Hepatocyte (in vitro differentiated cells): ENCODE data around the gene HSD17B8. TPM values are rescaled to one million over a fixed set of nuclear protein-coding genes. Genes with fewer than 3 reads are reported as not detected.

Experiments
- DNase-seq: peaks from one replicate; pipeline ENCODE4 v3.0.0-alpha.2; 2016; ENCODE audit warnings: low spot score
- H2AFZ ChIP-seq: fragments of 200-600 bp; sonication (generic); 2 replicates; pipeline ENCODE4 v1.6.0; 2016; ENCODE audit warnings: antibody characterized with exemption, mild to moderate bottlenecking
- H3K27ac ChIP-seq: fragments of 200-600 bp; sonication (generic); 2 replicates; pipeline ENCODE4 v1.5.1; 2016; ENCODE audit warnings: mild to moderate bottlenecking
- H3K27me3 ChIP-seq: fragments of 200-600 bp; sonication (generic); 2 replicates; pipeline ENCODE4 v1.6.1; 2016
- H3K36me3 ChIP-seq: fragments of 200-600 bp; sonication (generic); replicated peaks from 2 replicates; pipeline ENCODE4 v1.5.1; 2016; ENCODE audit warnings: low read depth; ENCODE audit not compliant: insufficient read depth
- H3K4me1 ChIP-seq: fragments of 200-600 bp; sonication (generic); 2 replicates; pipeline ENCODE4 v1.5.1; 2016; ENCODE audit warnings: mild to moderate bottlenecking, moderate library complexity; ENCODE audit not compliant: insufficient read depth
- H3K4me2 ChIP-seq: fragments of 200-600 bp; sonication (generic); 2 replicates; pipeline ENCODE4 v1.6.0; 2016
- H3K4me3 ChIP-seq: fragments of 200-600 bp; sonication (generic); 2 replicates; pipeline ENCODE4 v1.5.1; 2016; ENCODE audit warnings: mild to moderate bottlenecking
- H3K79me2 ChIP-seq: fragments of 200-600 bp; sonication (generic); 2 replicates; pipeline ENCODE4 v1.6.0; 2017; ENCODE audit warnings: mild to moderate bottlenecking
- H3K9me2 ChIP-seq: fragments of 200-600 bp; sonication (generic); replicated peaks from 2 replicates; pipeline ENCODE4 v1.6.0; 2017; ENCODE audit warnings: mild to moderate bottlenecking; ENCODE audit not compliant: insufficient read depth
- H3K9me3 ChIP-seq: fragments of 200-600 bp; sonication (generic); 2 replicates; pipeline ENCODE4 v1.5.1; 2016; ENCODE audit warnings: low read depth, mild to moderate bottlenecking
- H4K20me1 ChIP-seq: fragments of 200-600 bp; sonication (generic); 2 replicates; pipeline ENCODE4 v1.6.0; 2016; ENCODE audit warnings: mild to moderate bottlenecking; ENCODE audit not compliant: insufficient read depth, poor library complexity, severe bottlenecking
- CTCF ChIP-seq: fragments of 200-600 bp; sonication (generic); IDR thresholded peaks from 2 replicates; pipeline ENCODE4 v1.5.1; 2016; ENCODE audit warnings: antibody characterized with exemption, mild to moderate bottlenecking; ENCODE audit not compliant: poor library complexity
- EZH2 ChIP-seq: fragments of 200-600 bp; sonication (generic); IDR thresholded peaks from 2 replicates; pipeline ENCODE4 v1.6.1; 2016; ENCODE audit warnings: antibody characterized with exemption, mild to moderate bottlenecking, borderline replicate concordance
- EZH2phosphoT487 ChIP-seq: fragments of 200-600 bp; sonication (generic); IDR thresholded peaks from one replicate; pipeline ENCODE4 v1.6.1; 2018; ENCODE audit warnings: antibody characterized with exemption, mild to moderate bottlenecking, low read depth, moderate library complexity; ENCODE audit not compliant: unreplicated experiment, severe bottlenecking
- WGBS: methylation state at CpG from one replicate; pipeline ENCODE4 v1.1.6; 2016; ENCODE audit warnings: low lambda C conversion rate; ENCODE audit errors: missing lambda C conversion rate; 5-methylcytosine and 5-hydroxymethylcytosine counted together
- polyA plus RNA-seq: library from polyadenylated mRNA; unstranded; fragments of >200 nt; fragmentation: Nextera tagmentation; extraction: Ambion mirVana; gene quantifications from 2 replicates; pipeline ENCODE4 v1.2.1, GENCODE V29; 2016
- total RNA-seq: library from RNA; depleted of rRNA; stranded (reverse); fragments of >200 nt; gene quantifications from 2 replicates; pipeline ENCODE4 v1.2.3, GENCODE V29; 2014

Gene HSD17B8
- total and polyA plus RNA-seq, 2 experiments from 2014 or later, result 6.0 to 12.9 TPM

GRCh38 chr6:33203443-33204164 lies 851 bp upstream of the HSD17B8 start:
- Histone ChIP-seq H4K20me1 (peaks cover 15% of the 10 kb centered on the region), H2AFZ (no peak overlapping the region), H3K4me3 (no peak overlapping the region), H3K79me2 (peaks cover 57% of the 10 kb centered on the region), H3K9me3 (no peaks in the 10 kb centered on the region), H3K4me1 (peaks cover 37% of the 10 kb centered on the region), H3K27me3 (no peaks in the 10 kb centered on the region), H3K9me2 (no peaks in the 10 kb centered on the region), H3K27ac (peak overlapping the region; percentile 33), H3K4me2 (peak overlapping the region; percentile 93), H3K36me3 (no peaks in the 10 kb centered on the region)
- DNase-seq, result no peak
- 95% methylated on average over 7 of the region's 7 CpGs for WGBS
- TF ChIP-seq EZH2 (no peak), CTCF (no peak), EZH2phosphoT487 (no peak)

GRCh38 chr6:33204165-33204414 lies 365 bp upstream of the HSD17B8 start:
- peaks cover 37% of the 10 kb centered on the region for H3K4me1 ChIP-seq
- no peaks in the 10 kb centered on the region for H3K36me3 ChIP-seq
- no peak overlapping the region for H2AFZ ChIP-seq
- peak overlapping the region; percentile 93 for H3K4me2 ChIP-seq
- H3K27me3 ChIP-seq, result no peaks in the 10 kb centered on the region
- no peak overlapping the region for H3K4me3 ChIP-seq
- TF ChIP-seq EZH2phosphoT487, result no peak
- H3K79me2 ChIP-seq, result peaks cover 57% of the 10 kb centered on the region
- no peak for DNase-seq
- H4K20me1 ChIP-seq, result peaks cover 13% of the 10 kb centered on the region
- 9% methylated on average over 4 of the region's 4 CpGs for WGBS
- no peaks in the 10 kb centered on the region for H3K9me2 ChIP-seq
- H3K27ac ChIP-seq, result peak overlapping the region; percentile 33
- no peaks in the 10 kb centered on the region for H3K9me3 ChIP-seq

GRCh38 chr6:33205191-33206026 lies 954 bp downstream of the HSD17B8 start:
- Histone ChIP-seq H3K4me3 (peak overlapping the region; percentile 48), H3K36me3 (no peaks in the 10 kb centered on the region), H4K20me1 (peaks cover 6% of the 10 kb centered on the region), H3K9me2 (no peaks in the 10 kb centered on the region), H3K4me1 (peaks cover 33% of the 10 kb centered on the region), H3K9me3 (no peaks in the 10 kb centered on the region), H3K27ac (peak overlapping the region; percentile 79), H2AFZ (no peak overlapping the region), H3K27me3 (no peaks in the 10 kb centered on the region), H3K79me2 (peaks cover 48% of the 10 kb centered on the region), H3K4me2 (peak overlapping the region; percentile 93)
- DNase-seq, result peak; percentile 55
- 38% methylated on average over 17 of the region's 17 CpGs for WGBS
- TF ChIP-seq EZH2phosphoT487 (no peak), CTCF (peak; percentile 10)

- Histone ChIP-seq H3K36me3 (no peaks in the 10 kb centered on the region), H4K20me1 (peaks cover 6% of the 10 kb centered on the region), H3K79me2 (peaks cover 44% of the 10 kb centered on the region), H3K4me1 (peaks cover 33% of the 10 kb centered on the region), H3K4me3 (no peak overlapping the region), H2AFZ (no peak overlapping the region), H3K27ac (no peak overlapping the region), H3K27me3 (no peaks in the 10 kb centered on the region), H3K9me3 (no peaks in the 10 kb centered on the region), H3K4me2 (peak overlapping the region; percentile 91), H3K9me2 (no peaks in the 10 kb centered on the region)
- 91% methylated on average over 2 of the region's 3 CpGs for WGBS
- no peak for DNase-seq
- no peak for TF ChIP-seq EZH2phosphoT487
- TF ChIP-seq EZH2, result no peak
- no peak for TF ChIP-seq CTCF
These were observed 1.8 kb downstream of the HSD17B8 start for GRCh38 chr6:33206027-33206863.
